ENCODE measurements around the gene GPC6. TPM values are rescaled to one million over a fixed set of nuclear protein-coding genes. Genes with fewer than 3 reads are reported as not detected.

The GPC6 gene
- total and polyA plus RNA-seq, 12 donors = 0.15 to 5.4 (median 2.5) TPM

GRCh38 chr13:93326234-93326811 is 99.7 kb downstream of the GPC6 start:
- H3K4me1 ChIP-seq = no peaks in the 10 kb centered on the region
- peaks cover 0 to under 1% (median 0%) of the 10 kb centered on the region in 11 donors for H3K9me3 ChIP-seq
- peaks cover 0 to 3% (median 0%) of the 10 kb centered on the region in 7 donors for H3K27me3 ChIP-seq
- no peak overlapping the region for H3K4me3 ChIP-seq
- H3K27ac ChIP-seq = no peak overlapping the region
- WGBS, 2 donors = 83 to 85% methylated on average over 5 of the region's 5 CpGs
- H3K36me3 ChIP-seq = no peaks in the 10 kb centered on the region
- no peak for TF ChIP-seq CTCF (IDR thresholded peaks at IDR 0.05)
- no peak for DNase-seq
- intact Hi-C loops (cut with DNase I) = no loop called here
- no peak for ATAC-seq

GRCh38 chr13:93328943-93329342 is 102.3 kb downstream of the GPC6 start:
- DNase-seq (no peak), ATAC-seq (no peak)
- intact Hi-C loops (cut with DNase I) = no loop called here
- Histone ChIP-seq H3K27me3 (no peaks in the 10 kb centered on the region), H3K27ac (no peak overlapping the region), H3K4me3 (no peak overlapping the region), H3K9me3 (peaks cover 0 to 20% (median 0%) of the 10 kb centered on the region in 11 donors), H3K4me1 (no peaks in the 10 kb centered on the region), H3K36me3 (no peaks in the 10 kb centered on the region)
- TF ChIP-seq CTCF (IDR thresholded peaks at IDR 0.05) = no peak
- 50 to 64% methylated on average over 2 of the region's 2 CpGs for WGBS, 2 donors

GRCh38 chr13:93336728-93337127 is 110.1 kb downstream of the GPC6 start:
- H3K4me1 ChIP-seq = no peaks in the 10 kb centered on the region
- 53 to 65% methylated on average over 4 of the region's 4 CpGs for WGBS, 2 donors
- no peak overlapping the region for H3K27ac ChIP-seq
- ATAC-seq (no peak), DNase-seq (no peak)
- TF ChIP-seq CTCF (IDR thresholded peaks at IDR 0.05) = no peak
- H3K36me3 ChIP-seq = no peaks in the 10 kb centered on the region
- H3K27me3 ChIP-seq = no peaks in the 10 kb centered on the region
- H3K4me3 ChIP-seq = no peak overlapping the region
- intact Hi-C loops (cut with DNase I) = no loop called here
- H3K9me3 ChIP-seq = peaks cover 0 to 40% (median 0%) of the 10 kb centered on the region in 11 donors

- H3K4me1 ChIP-seq = no peaks in the 10 kb centered on the region
- ATAC-seq (no peak), DNase-seq (no peak)
- no peak overlapping the region for H3K27ac ChIP-seq
- H3K4me3 ChIP-seq = no peak overlapping the region
- no peaks in the 10 kb centered on the region for H3K27me3 ChIP-seq
- peaks cover 0 to 39% (median 0%) of the 10 kb centered on the region in 11 donors for H3K9me3 ChIP-seq
- no peaks in the 10 kb centered on the region for H3K36me3 ChIP-seq
- 73 to 79% methylated on average over 5 of the region's 5 CpGs for WGBS, 2 donors
- intact Hi-C loops (cut with DNase I) = no loop called here
- TF ChIP-seq CTCF (IDR thresholded peaks at IDR 0.05) = no peak
Observed at GRCh38 chr13:93338030-93338429, 111.4 kb downstream of the GPC6 start.

All from heart right ventricle (tissue), 16 donors.